H1 (cell line): Measurements from ENCODE around the gene DAPK2. TPM values are rescaled to one million over a fixed set of nuclear protein-coding genes. Genes with fewer than 3 reads are reported as not detected.

ENCODE experiments used
- CTCF ChIA-PET: fragments of 300-600 bp; sonication (Branson Sonifier 250); formaldehyde crosslinking; loops from one replicate; lab custom pipeline; 2021; ENCODE audit not compliant: partially characterized antibody; lab: Charles Lee
- POLR2A ChIA-PET: fragments of 300-600 bp; sonication (Branson Sonifier 250); formaldehyde crosslinking; loops from one replicate; lab custom pipeline; 2021; ENCODE audit warnings: inconsistent platforms; ENCODE audit not compliant: partially characterized antibody; lab: Charles Lee
- DNase-seq, 2 experiments: peaks; one replicate each; pipeline versions ENCODE4 v3.0.0 to v3.0.0-alpha.2; 2010 to 2022; ENCODE audit warnings: low spot score in 2 of 2, low read depth in 1 of 2, mixed read lengths in 1 of 2
- FAIRE-seq: peaks from 2 replicates; lab custom pipeline; 2011; peaks lifted over from hg19 to GRCh38; lab: Jason Lieb, UNC
- H2AFZ ChIP-seq: 2 replicates; pipeline ENCODE4 v1.8.1; 2012; ENCODE audit warnings: low read length, inconsistent platforms
- H2AK5ac ChIP-seq: 2 replicates; pipeline ENCODE4 v1.6.1; 2013; ENCODE audit warnings: low read depth, low read length
- H2BK120ac ChIP-seq: replicated peaks from 2 replicates; pipeline ENCODE3; 2013; ENCODE audit warnings: low read depth, low read length, inconsistent platforms
- H2BK12ac ChIP-seq: 2 replicates; pipeline ENCODE4 v1.6.1; 2013; ENCODE audit warnings: low read depth, low read length
- H2BK15ac ChIP-seq: 2 replicates; pipeline ENCODE4 v1.6.1; 2013; ENCODE audit warnings: low read length
- H2BK20ac ChIP-seq: 2 replicates; pipeline ENCODE4 v1.6.1; 2013; ENCODE audit warnings: low read length
- H2BK5ac ChIP-seq: 2 replicates; pipeline ENCODE4 v1.6.1; 2013; ENCODE audit warnings: low read depth, low read length
- H3K14ac ChIP-seq: 2 replicates; pipeline ENCODE4 v1.6.1; 2013; ENCODE audit warnings: inconsistent platforms; ENCODE audit not compliant: insufficient read length
- H3K18ac ChIP-seq: 2 replicates; pipeline ENCODE4 v1.6.1; 2013; ENCODE audit warnings: low read length; ENCODE audit errors: extremely low read depth
- H3K23ac ChIP-seq: 2 replicates; pipeline ENCODE4 v1.6.1; 2013; ENCODE audit warnings: inconsistent platforms; ENCODE audit not compliant: insufficient read length
- H3K23me2 ChIP-seq: 2 replicates; pipeline ENCODE4 v1.6.1; 2013; ENCODE audit warnings: low read depth, low read length
- H3K27ac ChIP-seq: 2 replicates; pipeline ENCODE4 v1.6.1; 2011; ENCODE audit warnings: low read depth, low read length, inconsistent platforms
- H3K27me3 ChIP-seq, 4 experiments: replicated peaks in 1 of 4; 1 replicate in 1 of 4; 2 replicates in 3 of 4; pipeline versions ENCODE4 v1.6.1 to v1.8.1; 2011 to 2013; ENCODE audit warnings: low read length in 3 of 4, mild to moderate bottlenecking in 3 of 4, inconsistent platforms in 2 of 4, mixed read lengths in 2 of 4, moderate library complexity in 1 of 4; ENCODE audit not compliant: control insufficient read depth in 3 of 4, insufficient read depth in 3 of 4; ENCODE audit errors: extremely low read depth in 1 of 4
- H3K36me3 ChIP-seq, 4 experiments: 2 replicates each; pipeline versions ENCODE4 v1.6.1 to v1.8.1; 2011 to 2013; ENCODE audit warnings: mild to moderate bottlenecking in 4 of 4, low read length in 3 of 4, moderate library complexity in 2 of 4, control low read depth in 1 of 4, inconsistent platforms in 1 of 4; ENCODE audit not compliant: insufficient read depth in 4 of 4, control insufficient read depth in 2 of 4
- H3K4ac ChIP-seq: replicated peaks from 2 replicates; pipeline ENCODE3; 2013; ENCODE audit warnings: low read length, low read depth, mixed read lengths, inconsistent platforms; ENCODE audit not compliant: insufficient read length
- H3K4me1 ChIP-seq, 4 experiments: replicated peaks in 1 of 4; 1 replicate in 1 of 4; 2 replicates in 3 of 4; pipeline versions ENCODE4 v1.6.1 to v1.8.1; 2011 to 2013; ENCODE audit warnings: low read length in 3 of 4, inconsistent platforms in 2 of 4, mixed read lengths in 1 of 4; ENCODE audit not compliant: insufficient read depth in 4 of 4, control insufficient read depth in 3 of 4
- H3K4me2 ChIP-seq, 2 experiments: 2 replicates each; pipeline versions ENCODE4 v1.6.1 to v1.8.1; 2011 to 2013; ENCODE audit warnings: low read depth in 2 of 2, low read length in 2 of 2, control low read depth in 1 of 2, inconsistent platforms in 1 of 2, mild to moderate bottlenecking in 1 of 2; ENCODE audit not compliant: insufficient read depth in 1 of 2
- H3K4me3 ChIP-seq, 4 experiments: fragments of 200-600, 300-600 bp in 1 of 4; sonication (generic), shearing (Covaris generic), sonication (Bioruptor Twin) in 1 of 4; 2 replicates each; pipeline versions ENCODE4 v1.5.1 to v1.8.1; 2011 to 2016; ENCODE audit warnings: low read length in 4 of 4, low read depth in 3 of 4, control low read depth in 2 of 4, inconsistent platforms in 2 of 4, mild to moderate bottlenecking in 2 of 4, mixed read lengths in 1 of 4, moderate library complexity in 1 of 4; ENCODE audit not compliant: insufficient read depth in 2 of 4; ENCODE audit errors: extremely low read depth in 1 of 4
- H3K56ac ChIP-seq: replicated peaks from 2 replicates; pipeline ENCODE3; 2013; ENCODE audit warnings: low read depth, mild to moderate bottlenecking, mixed read lengths, low read length, inconsistent platforms; ENCODE audit not compliant: insufficient read length
- H3K79me1 ChIP-seq: 2 replicates; pipeline ENCODE4 v1.6.1; 2013; ENCODE audit warnings: low read depth, low read length, control low read depth
- H3K79me2 ChIP-seq, 2 experiments: 2 replicates each; pipeline versions ENCODE4 v1.6.1 to v1.8.1; 2012 to 2013; ENCODE audit warnings: low read length in 2 of 2, mild to moderate bottlenecking in 2 of 2, inconsistent platforms in 1 of 2; ENCODE audit not compliant: insufficient read depth in 2 of 2, control insufficient read depth in 1 of 2
- H3K9ac ChIP-seq, 4 experiments: replicated peaks in 1 of 4; 1 replicate in 1 of 4; 2 replicates in 3 of 4; pipeline versions ENCODE4 v1.6.1 to v1.8.1; 2011 to 2013; ENCODE audit warnings: low read depth in 3 of 4, low read length in 3 of 4, control low read depth in 2 of 4, mild to moderate bottlenecking in 2 of 4, moderate library complexity in 2 of 4, inconsistent platforms in 1 of 4; ENCODE audit errors: extremely low read depth in 1 of 4
- H3K9me3 ChIP-seq, 2 experiments: 2 replicates each; pipeline versions ENCODE4 v1.6.1 to v1.8.1; 2012 to 2013; ENCODE audit warnings: mild to moderate bottlenecking in 2 of 2, moderate library complexity in 2 of 2, control low read depth in 1 of 2, inconsistent platforms in 1 of 2, low read depth in 1 of 2, low read length in 1 of 2, mixed read lengths in 1 of 2; ENCODE audit not compliant: insufficient read depth in 2 of 2
- H4K20me1 ChIP-seq, 2 experiments: replicated peaks in 1 of 2; 2 replicates each; pipeline versions ENCODE3 to v1.8.1; 2011 to 2013; ENCODE audit warnings: inconsistent platforms in 2 of 2, low read length in 2 of 2, mild to moderate bottlenecking in 1 of 2; ENCODE audit not compliant: insufficient read depth in 2 of 2, control insufficient read depth in 1 of 2
- H4K5ac ChIP-seq: 2 replicates; pipeline ENCODE4 v1.6.1; 2013; ENCODE audit warnings: low read length, low read depth, mixed read lengths, inconsistent platforms; ENCODE audit not compliant: insufficient read length
- H4K8ac ChIP-seq: 2 replicates; pipeline ENCODE4 v1.8.0; 2013; ENCODE audit warnings: mild to moderate bottlenecking, moderate library complexity, low read length, inconsistent platforms; ENCODE audit not compliant: insufficient read depth; ENCODE audit errors: extremely low read depth
- H4K91ac ChIP-seq: replicated peaks from 2 replicates; pipeline ENCODE3; 2013; ENCODE audit warnings: low read length, mixed read lengths, inconsistent platforms; ENCODE audit not compliant: insufficient read length
- CHD1 ChIP-seq: IDR thresholded peaks from 2 replicates; pipeline ENCODE4 v1.6.1; 2012; ENCODE audit warnings: low read depth, low read length, improper control_type of control experiment
- JUND ChIP-seq: IDR thresholded peaks from 2 replicates; pipeline ENCODE4 v1.6.1; 2011; ENCODE audit warnings: mild to moderate bottlenecking, improper control_type of control experiment, low read length
- KDM5A ChIP-seq: fragments of 200-600 bp; IDR thresholded peaks from 2 replicates; pipeline ENCODE4 v1.7.1; 2012; ENCODE audit warnings: mild to moderate bottlenecking, low read length, inconsistent platforms, mixed read lengths
- PHF8 ChIP-seq: fragments of 200-600 bp; sonication (generic); conservative IDR thresholded peaks from 2 replicates; pipeline ENCODE4 v1.7.1; 2012; ENCODE audit warnings: low read depth, mild to moderate bottlenecking, inconsistent platforms, low read length, moderate library complexity
- RAD21 ChIP-seq, 2 experiments: IDR thresholded peaks in 1 of 2; conservative IDR thresholded peaks in 1 of 2; 2 replicates each; pipeline ENCODE4 v1.6.1; 2011; ENCODE audit warnings: low read depth in 2 of 2, low read length in 2 of 2, improper control_type of control experiment in 1 of 2, inconsistent platforms in 1 of 2, mild to moderate bottlenecking in 1 of 2, moderate library complexity in 1 of 2
- SRF ChIP-seq: IDR thresholded peaks from 2 replicates; pipeline ENCODE4 v1.6.1; 2011; ENCODE audit warnings: mild to moderate bottlenecking, low read depth, low read length, moderate library complexity
- YY1 ChIP-seq: IDR thresholded peaks from 2 replicates; pipeline ENCODE4 v1.6.1; 2011; ENCODE audit warnings: low read depth, mild to moderate bottlenecking, low read length
- ZNF274 ChIP-seq: IDR thresholded peaks from 2 replicates; pipeline ENCODE4 v1.7.0; 2012; ENCODE audit warnings: low read length, borderline replicate concordance; ENCODE audit errors: extremely low read depth
- WGBS, 2 experiments: shearing (Covaris generic) in 1 of 2; methylation state at CpG; one replicate each; pipeline versions ENCODE4 v1.1.6 to v1.1.7; 2013 to 2015; ENCODE audit warnings: low lambda C conversion rate in 2 of 2, mixed read lengths in 2 of 2, inconsistent platforms in 1 of 2, low coverage in 1 of 2, missing lambda C conversion rate in 1 of 2; ENCODE audit not compliant: insufficient replicate concordance in 2 of 2, insufficient coverage in 1 of 2, insufficient read length in 1 of 2; ENCODE audit errors: extremely low coverage in 1 of 2, missing lambda C conversion rate in 1 of 2; 5-methylcytosine and 5-hydroxymethylcytosine counted together
- polyA plus RNA-seq, 7 experiments: library from polyadenylated mRNA; depleted of rRNA in 3 of 7; stranded (reverse) in 5 of 7; unstranded in 2 of 7; fragments of >200 nt in 5 of 7; fragments of 200-250 nt in 2 of 7; gene quantifications; 1 replicate in 5 of 7; 2 replicates in 1 of 7; 4 replicates in 1 of 7; pipeline versions ENCODE4 v1.2.1 to v1.2.3, GENCODE V29; 2011 to 2013; ENCODE audit warnings: missing spikeins in 2 of 7, mixed read lengths in 2 of 7
- total RNA-seq: library from RNA; stranded (reverse); fragmentation: NEBNext Ultra II Directional; extraction: Animal tissue kit (Norgen Biotek cat#: 25700); gene quantifications from 2 replicates; pipeline ENCODE4 v1.2.1, GENCODE V29; 2021

Gene DAPK2
- total and polyA plus RNA-seq, 2 of the 8 experiments (the other 6 are each of a cell fraction or from before 2014, with no cell fraction given), result 1.8 to 2.9 TPM

GRCh38 chr15:64003182-64003581 lies 43.1 kb downstream of the DAPK2 start:
- no peak overlapping the region for H3K4ac ChIP-seq
- no peak overlapping the region for H3K23ac ChIP-seq
- H2BK120ac ChIP-seq, result no peak overlapping the region
- H4K91ac ChIP-seq, result no peak overlapping the region
- no peak overlapping the region for H3K4me3 ChIP-seq
- H3K4me1 ChIP-seq, result peaks cover 0 to 2% (median under 1%) of the 10 kb centered on the region in 4 experiments; a peak in 2 of 7 replicates
- no peaks in the 10 kb centered on the region for H3K36me3 ChIP-seq
- no peak overlapping the region for H4K5ac ChIP-seq
- no peaks in the 10 kb centered on the region for H3K27me3 ChIP-seq
- H2BK20ac ChIP-seq, result no peak overlapping the region
- DNase-seq (no peak), FAIRE-seq (no peak)
- ChIA-PET POLR2A (no interaction called here), CTCF (interaction anchor here (0.8 to 3.5 kb wide), 6 partner anchors 22 to 135 kb away, joined by 3 to 11 read pairs (median 4); partner anchors contain the start of gene DAPK2)
- H3K18ac ChIP-seq, result no peak overlapping the region
- WGBS, 2 experiments, result 87% methylated on average over 4 of the region's 4 CpGs; no CpG with 5 or more reads in 1 of the 2 experiments
- H2BK5ac ChIP-seq, result no peak overlapping the region
- no peaks in the 10 kb centered on the region for H3K79me2 ChIP-seq
- no peak overlapping the region for H2BK12ac ChIP-seq
- H3K23me2 ChIP-seq, result peaks cover 3% of the 10 kb centered on the region; the same call in 1 of the 2 replicates
- H3K56ac ChIP-seq, result no peak overlapping the region
- no peak overlapping the region for H2AFZ ChIP-seq
- H4K20me1 ChIP-seq, result no peaks in the 10 kb centered on the region
- H3K9me3 ChIP-seq, result no peaks in the 10 kb centered on the region
- H3K14ac ChIP-seq, result no peak overlapping the region
- no peak overlapping the region for H2AK5ac ChIP-seq
- H4K8ac ChIP-seq, result no peak overlapping the region
- no peaks in the 10 kb centered on the region for H3K79me1 ChIP-seq
- no peak overlapping the region for H3K27ac ChIP-seq
- TF ChIP-seq SRF (no peak), RAD21 (IDR thresholded peaks at IDR 0.05 in 1 of 2, conservative IDR thresholded peaks at IDR 0.05 in 1 of 2; ENCODE audit: low read depth in 2 of 2, low read length in 2 of 2) (no peak), ZNF274 (no peak), YY1 (no peak), KDM5A (no peak), JUND (no peak), PHF8 (no peak), CHD1 (no peak)
- no peak overlapping the region; a peak in 2 of 7 replicates for H3K9ac ChIP-seq
- no peak overlapping the region for H2BK15ac ChIP-seq
- no peak overlapping the region for H3K4me2 ChIP-seq
